OCI-LY1 (cell line): ENCODE data around the gene CCDC86.

Experiments
- H2AFZ ChIP-seq: fragments of 200-600 bp; sonication (generic), shearing (Covaris generic); 2 replicates; pipeline ENCODE4 v1.6.0; 2014; ENCODE audit warnings: antibody characterized with exemption, mild to moderate bottlenecking, low read length
- H3F3A ChIP-seq: fragments of 200-600 bp; sonication (generic), shearing (Covaris generic); 2 replicates; pipeline ENCODE4 v1.6.0; 2014; ENCODE audit warnings: mild to moderate bottlenecking, antibody characterized with exemption, low read length, moderate library complexity; ENCODE audit not compliant: insufficient read depth
- H3K27ac ChIP-seq: fragments of 200-600 bp; sonication (generic); 2 replicates; pipeline ENCODE4 v1.5.1; 2014; ENCODE audit warnings: low read length, mixed run types, mild to moderate bottlenecking, low read depth; ENCODE audit not compliant: poor library complexity, severe bottlenecking
- H3K27me3 ChIP-seq: fragments of 200-600 bp; sonication (generic); 2 replicates; pipeline ENCODE4 v1.6.0; 2014; ENCODE audit warnings: antibody characterized with exemption, mild to moderate bottlenecking, low read length, moderate library complexity; ENCODE audit not compliant: insufficient read depth
- H3K36me3 ChIP-seq: fragments of 200-600 bp; sonication (generic); 2 replicates; pipeline ENCODE4 v1.6.1; 2014; ENCODE audit warnings: mild to moderate bottlenecking, antibody characterized with exemption, low read length, moderate library complexity, mixed read lengths; ENCODE audit not compliant: insufficient read depth
- H3K4me1 ChIP-seq: fragments of 200-600 bp; sonication (generic); 2 replicates; pipeline ENCODE4 v1.5.1; 2014; ENCODE audit warnings: mild to moderate bottlenecking, low read length, moderate library complexity; ENCODE audit not compliant: insufficient read depth, severe bottlenecking
- H3K4me2 ChIP-seq: fragments of 200-600 bp; sonication (generic), shearing (Covaris generic); 2 replicates; pipeline ENCODE4 v1.6.1; 2014; ENCODE audit warnings: low read length
- H3K4me3 ChIP-seq: fragments of 200-600 bp; sonication (generic); 2 replicates; pipeline ENCODE4 v1.5.1; 2014; ENCODE audit warnings: low read length, low read depth, mild to moderate bottlenecking, mixed read lengths; ENCODE audit not compliant: poor library complexity, severe bottlenecking
- H3K79me2 ChIP-seq: fragments of 200-600 bp; shearing (Covaris generic); 2 replicates; pipeline ENCODE4 v1.6.1; 2016; ENCODE audit warnings: mixed run types, low read length, mixed read lengths; ENCODE audit not compliant: insufficient read depth
- H3K9ac ChIP-seq: fragments of 200-600 bp; sonication (generic), shearing (Covaris generic); 2 replicates; pipeline ENCODE4 v1.6.1; 2014; ENCODE audit warnings: mild to moderate bottlenecking, low read length, mixed read lengths
- H3K9me2 ChIP-seq: fragments of 200-600 bp; sonication (generic), shearing (Covaris generic); 2 replicates; pipeline ENCODE4 v1.6.1; 2014; ENCODE audit warnings: low read depth, mild to moderate bottlenecking, low read length, mixed read lengths
- H3K9me3 ChIP-seq: fragments of 200-600 bp; shearing (Covaris generic); 2 replicates; pipeline ENCODE4 v1.6.1; 2014; ENCODE audit warnings: low read length, mixed read lengths
- H4K20me1 ChIP-seq: fragments of 200-600 bp; sonication (generic), shearing (Covaris generic); 2 replicates; pipeline ENCODE4 v1.6.0; 2016; ENCODE audit warnings: mild to moderate bottlenecking, low read length; ENCODE audit not compliant: insufficient read depth
- CTCF ChIP-seq: fragments of 200-600 bp; sonication (generic), shearing (Covaris generic); IDR thresholded peaks from 2 replicates; pipeline ENCODE4 v1.5.1; 2017; ENCODE audit warnings: mild to moderate bottlenecking, antibody characterized with exemption, low read length, moderate library complexity, mixed read lengths
- EZH2 ChIP-seq: fragments of 200-600 bp; sonication (generic), shearing (Covaris generic); IDR thresholded peaks from 2 replicates; pipeline ENCODE4 v1.8.0; 2017; ENCODE audit warnings: borderline replicate concordance, mixed run types, mild to moderate bottlenecking, antibody characterized with exemption, low read length, moderate library complexity, mixed read lengths

The CCDC86 gene

GRCh38 chr11:60803273-60803936 is 38.5 kb upstream of the CCDC86 start:
- no peaks in the 10 kb centered on the region for H3K79me2 ChIP-seq
- TF ChIP-seq EZH2 (no peak), CTCF (no peak)
- H3K4me3 ChIP-seq, result no peak overlapping the region
- H3K27ac ChIP-seq, result no peak overlapping the region
- peaks cover 3% of the 10 kb centered on the region; the same call in 1 of the 2 replicates for H3K27me3 ChIP-seq
- no peaks in the 10 kb centered on the region for H3K9me2 ChIP-seq
- no peak overlapping the region for H2AFZ ChIP-seq
- no peaks in the 10 kb centered on the region for H3K36me3 ChIP-seq
- no peaks in the 10 kb centered on the region for H3K4me1 ChIP-seq
- no peak overlapping the region for H3K4me2 ChIP-seq
- no peaks in the 10 kb centered on the region for H4K20me1 ChIP-seq
- no peaks in the 10 kb centered on the region for H3F3A ChIP-seq
- no peaks in the 10 kb centered on the region for H3K9me3 ChIP-seq
- no peak overlapping the region for H3K9ac ChIP-seq

GRCh38 chr11:60809249-60809648 is 32.7 kb upstream of the CCDC86 start:
- no peaks in the 10 kb centered on the region; the same call in 1 of the 2 replicates for H3K9me3 ChIP-seq
- no peak overlapping the region for H3K9ac ChIP-seq
- no peak overlapping the region for H3K4me3 ChIP-seq
- H3K27me3 ChIP-seq, result no peaks in the 10 kb centered on the region; the same call in 1 of the 2 replicates
- no peaks in the 10 kb centered on the region for H3K9me2 ChIP-seq
- H3K4me2 ChIP-seq, result no peak overlapping the region
- no peak overlapping the region for H3K27ac ChIP-seq
- H3K79me2 ChIP-seq, result no peaks in the 10 kb centered on the region
- no peaks in the 10 kb centered on the region for H4K20me1 ChIP-seq
- H2AFZ ChIP-seq, result no peak overlapping the region
- TF ChIP-seq CTCF (no peak), EZH2 (no peak)
- no peaks in the 10 kb centered on the region for H3F3A ChIP-seq
- H3K36me3 ChIP-seq, result no peaks in the 10 kb centered on the region
- H3K4me1 ChIP-seq, result no peaks in the 10 kb centered on the region

GRCh38 chr11:60809691-60810090 is 32.2 kb upstream of the CCDC86 start:
- no peaks in the 10 kb centered on the region for H3K9me2 ChIP-seq
- H3K4me2 ChIP-seq, result no peak overlapping the region
- no peaks in the 10 kb centered on the region; the same call in 1 of the 2 replicates for H3K9me3 ChIP-seq
- H3F3A ChIP-seq, result no peaks in the 10 kb centered on the region
- no peak for TF ChIP-seq CTCF
- TF ChIP-seq EZH2, result no peak
- H3K4me1 ChIP-seq, result no peaks in the 10 kb centered on the region
- H2AFZ ChIP-seq, result no peak overlapping the region
- H3K79me2 ChIP-seq, result no peaks in the 10 kb centered on the region
- H3K36me3 ChIP-seq, result no peaks in the 10 kb centered on the region
- H4K20me1 ChIP-seq, result no peaks in the 10 kb centered on the region
- no peak overlapping the region for H3K9ac ChIP-seq
- H3K27ac ChIP-seq, result no peak overlapping the region
- H3K27me3 ChIP-seq, result no peaks in the 10 kb centered on the region; the same call in 1 of the 2 replicates
- H3K4me3 ChIP-seq, result no peak overlapping the region
